ENCODE results near the gene LIMS1. TPM values are rescaled to one million over a fixed set of nuclear protein-coding genes. Genes with fewer than 3 reads are reported as not detected.

The LIMS1 gene
- total RNA-seq, 6 donors from 2014 or later, result 51.3 to 148 (median 87.7) TPM

GRCh38 chr2:108612514-108613183 is 78.4 kb downstream of the LIMS1 start:
- DNase-seq, result peak; percentile 69 to 74
- H3K4me3 ChIP-seq, result no peak overlapping the region
- TF ChIP-seq CTCF (IDR thresholded peaks at IDR 0.05), result no peak
- peak in 1 of 4 donors; percentile 28 for TF ChIP-seq POLR2A (IDR thresholded peaks at IDR 0.05)
- peak; percentile 22 to 26 for TF ChIP-seq POLR2AphosphoS5 (IDR thresholded peaks at IDR 0.05)
- TF ChIP-seq EP300 (IDR thresholded peaks at IDR 0.05), result peak in 1 of 4 donors; percentile 38

GRCh38 chr2:108613261-108614042 is 79.2 kb downstream of the LIMS1 start:
- peak overlapping the region; percentile 81 to 84 (median 82) for H3K27ac ChIP-seq
- ATAC-seq (ENCODE audit: low FRiP score in 2 of 2) (peak; percentile 25), DNase-seq (no peak)
- no peaks in the 10 kb centered on the region for H3K9me3 ChIP-seq
- no peak overlapping the region for H3K4me3 ChIP-seq
- TF ChIP-seq POLR2AphosphoS5 (IDR thresholded peaks at IDR 0.05) (peak in 1 of 2 donors; percentile 13), POLR2A (IDR thresholded peaks at IDR 0.05) (no peak)
- peaks cover 48 to 86% (median 75%) of the 10 kb centered on the region in 4 donors for H3K4me1 ChIP-seq
- H3K27me3 ChIP-seq, result no peaks in the 10 kb centered on the region
- no peaks in the 10 kb centered on the region for H3K36me3 ChIP-seq
- WGBS, 2 donors, result 66 to 67% methylated on average over 9 of the region's 9 CpGs

More at GRCh38 chr2:108612514-108613183, 78.4 kb downstream of the LIMS1 start:
- Histone ChIP-seq H3K27me3 (no peaks in the 10 kb centered on the region), H3K27ac (peak overlapping the region; percentile 81 to 84 (median 82)), H3K36me3 (no peaks in the 10 kb centered on the region), H3K4me1 (peaks cover 47 to 78% (median 68%) of the 10 kb centered on the region in 4 donors), H3K9me3 (no peaks in the 10 kb centered on the region)
- WGBS, 2 donors, result 41 to 50% methylated on average over 4 to 10 of the region's 10 CpGs
- peak; percentile 61 to 83 for ATAC-seq (ENCODE audit: low FRiP score in 2 of 2)

GRCh38 chr2:108614043-108614545 is 79.8 kb downstream of the LIMS1 start:
- no peaks in the 10 kb centered on the region for H3K36me3 ChIP-seq
- DNase-seq, result no peak
- TF ChIP-seq POLR2A (IDR thresholded peaks at IDR 0.05), result no peak
- no peak for TF ChIP-seq CTCF (IDR thresholded peaks at IDR 0.05)
- TF ChIP-seq EP300 (IDR thresholded peaks at IDR 0.05), result no peak
- TF ChIP-seq POLR2AphosphoS5 (IDR thresholded peaks at IDR 0.05), result no peak
- WGBS, 2 donors, result 83 to 88% methylated on average over 8 of the region's 8 CpGs
- peak overlapping the region; percentile 81 to 84 (median 82) for H3K27ac ChIP-seq
- no peaks in the 10 kb centered on the region for H3K9me3 ChIP-seq
- no peaks in the 10 kb centered on the region for H3K27me3 ChIP-seq
- peaks cover 52 to 92% (median 75%) of the 10 kb centered on the region in 4 donors for H3K4me1 ChIP-seq
- H3K4me3 ChIP-seq, result no peak overlapping the region
- no peak for ATAC-seq (ENCODE audit: low FRiP score in 2 of 2)

- Histone ChIP-seq H3K4me3 (no peak overlapping the region), H3K27me3 (no peaks in the 10 kb centered on the region), H3K27ac (peak overlapping the region in 2 of 4 donors; percentile 81 to 83), H3K9me3 (no peaks in the 10 kb centered on the region), H3K36me3 (no peaks in the 10 kb centered on the region), H3K4me1 (peaks cover 52 to 92% (median 75%) of the 10 kb centered on the region in 4 donors)
- ATAC-seq (ENCODE audit: low FRiP score in 2 of 2) (no peak), DNase-seq (no peak)
- no peak for TF ChIP-seq POLR2A (IDR thresholded peaks at IDR 0.05)
- TF ChIP-seq EP300 (IDR thresholded peaks at IDR 0.05), result no peak
- TF ChIP-seq POLR2AphosphoS5 (IDR thresholded peaks at IDR 0.05), result no peak
- no peak for TF ChIP-seq CTCF (IDR thresholded peaks at IDR 0.05)
- WGBS, 2 donors, result 60 to 68% methylated on average over 4 of the region's 4 CpGs
These were observed 80.4 kb downstream of the LIMS1 start for GRCh38 chr2:108614659-108615058.

GRCh38 chr2:108615480-108616090 is 81.3 kb downstream of the LIMS1 start:
- ATAC-seq (ENCODE audit: low FRiP score in 2 of 2) (no peak), DNase-seq (no peak)
- peaks cover 61 to 94% (median 80%) of the 10 kb centered on the region in 4 donors for H3K4me1 ChIP-seq
- peak overlapping the region in 2 of 4 donors; percentile 81 to 83 for H3K27ac ChIP-seq
- H3K36me3 ChIP-seq, result no peaks in the 10 kb centered on the region
- H3K27me3 ChIP-seq, result no peaks in the 10 kb centered on the region
- H3K9me3 ChIP-seq, result no peaks in the 10 kb centered on the region
- no peak for TF ChIP-seq POLR2AphosphoS5 (IDR thresholded peaks at IDR 0.05)
- no peak for TF ChIP-seq POLR2A (IDR thresholded peaks at IDR 0.05)
- no peak for TF ChIP-seq CTCF (IDR thresholded peaks at IDR 0.05)
- TF ChIP-seq EP300 (IDR thresholded peaks at IDR 0.05), result no peak
- 44 to 51% methylated on average over 2 of the region's 2 CpGs for WGBS, 2 donors
- H3K4me3 ChIP-seq, result no peak overlapping the region
